GM18951 (cell line): ENCODE measurements around the gene LRMDA.

Source experiments
- POLR2A ChIP-seq: IDR thresholded peaks from 4 replicates; pipeline ENCODE4 v1.6.1; 2011; ENCODE audit warnings: mild to moderate bottlenecking; ENCODE audit not compliant: insufficient read length, insufficient read depth; ENCODE audit errors: extremely low read depth
- in situ Hi-C: fragments of 300-500 bp; cut with MboI; formaldehyde crosslinking; loops from one replicate; pipeline ENCODE4 v1.12.0; 2022; ENCODE audit warnings: low sequenced_read_pairs, mixed read lengths, inconsistent platforms; ENCODE audit not compliant: unreplicated experiment

Gene LRMDA

GRCh38 chr10:76540331-76540730 is 1108.9 kb downstream of the LRMDA start:
- in situ Hi-C loops = no loop called here
- TF ChIP-seq POLR2A = no peak

GRCh38 chr10:76540786-76541185 is 1109.4 kb downstream of the LRMDA start:
- no peak for TF ChIP-seq POLR2A
- in situ Hi-C loops = no loop called here

- in situ Hi-C loops = no loop called here
- no peak for TF ChIP-seq POLR2A
Observed at GRCh38 chr10:76541852-76542251, 1110.4 kb downstream of the LRMDA start.

GRCh38 chr10:76542307-76542930 is 1111.0 kb downstream of the LRMDA start:
- no peak for TF ChIP-seq POLR2A
- in situ Hi-C loops = no loop called here

- no peak for TF ChIP-seq POLR2A
- in situ Hi-C loops = no loop called here
Observed at GRCh38 chr10:76543655-76544054, 1112.2 kb downstream of the LRMDA start.

- in situ Hi-C loops = no loop called here
Observed at GRCh38 chr10:76544789-76545188, 1113.4 kb downstream of the LRMDA start.

GRCh38 chr10:76546411-76546810 is 1115.0 kb downstream of the LRMDA start:
- no peak for TF ChIP-seq POLR2A
- in situ Hi-C loops = no loop called here

More at GRCh38 chr10:76544789-76545188, 1113.4 kb downstream of the LRMDA start:
- TF ChIP-seq POLR2A = no peak

GRCh38 chr10:76547352-76547972 is 1116.0 kb downstream of the LRMDA start:
- in situ Hi-C loops = no loop called here
- no peak for TF ChIP-seq POLR2A

GRCh38 chr10:76548716-76549115 is 1117.3 kb downstream of the LRMDA start:
- no peak for TF ChIP-seq POLR2A
- in situ Hi-C loops = no loop called here

GRCh38 chr10:76549171-76549570 is 1117.7 kb downstream of the LRMDA start:
- TF ChIP-seq POLR2A = no peak
- in situ Hi-C loops = no loop called here

- in situ Hi-C loops = no loop called here
- TF ChIP-seq POLR2A = no peak
Observed at GRCh38 chr10:76550806-76551205, 1119.4 kb downstream of the LRMDA start.

GRCh38 chr10:76552091-76552873 is 1120.9 kb downstream of the LRMDA start:
- in situ Hi-C loops = no loop called here
- no peak for TF ChIP-seq POLR2A

GRCh38 chr10:76553263-76554032 is 1122.0 kb downstream of the LRMDA start:
- no peak for TF ChIP-seq POLR2A
- in situ Hi-C loops = no loop called here
